Type B pancreatic cell (in vitro differentiated cells): ENCODE data around the gene PLCB2. TPM values are rescaled to one million over a fixed set of nuclear protein-coding genes. Genes with fewer than 3 reads are reported as not detected.
A peak's percentile ranks its signal among the peaks of the same experiment; 100 is the strongest.

Experiments
- DNase-seq: peaks from one replicate; pipeline ENCODE4 v3.0.0; 2021; ENCODE audit warnings: mixed read lengths; ENCODE audit not compliant: unreplicated experiment; ENCODE audit errors: extremely low spot score
- H3K27ac Mint-ChIP-seq: 2 replicates; pipeline ENCODE4 v1.8.0; 2021; ENCODE audit warnings: mild to moderate bottlenecking, mixed read lengths
- H3K27me3 Mint-ChIP-seq: 2 replicates; pipeline ENCODE4 v1.8.0; 2021; ENCODE audit warnings: mixed read lengths
- H3K36me3 Mint-ChIP-seq: 2 replicates; pipeline ENCODE4 v1.8.0; 2021; ENCODE audit warnings: mixed read lengths
- H3K4me1 Mint-ChIP-seq: one replicate; pipeline ENCODE4 v1.8.0; 2021; ENCODE audit warnings: mixed read lengths; ENCODE audit not compliant: unreplicated experiment
- H3K4me3 Mint-ChIP-seq: 2 replicates; pipeline ENCODE4 v1.8.0; 2021; ENCODE audit warnings: mild to moderate bottlenecking, mixed read lengths
- H3K9me3 Mint-ChIP-seq: 2 replicates; pipeline ENCODE4 v1.8.0; 2021; ENCODE audit warnings: mixed read lengths
- CTCF ChIP-seq: fragments of 200-600 bp; sonication (generic); conservative IDR thresholded peaks from 2 replicates; pipeline ENCODE4 v1.5.0; 2021; ENCODE audit warnings: antibody characterized with exemption, mild to moderate bottlenecking
- total RNA-seq: library from RNA; stranded (reverse); gene quantifications from 2 replicates; pipeline ENCODE4 v1.2.1, GENCODE V29; 2021; ENCODE audit warnings: low replicate concordance

Gene PLCB2
- total RNA-seq, 1 donor from 2014 or later, result 5.8 TPM

- peak; percentile 94 for TF ChIP-seq CTCF
- Mint-ChIP-seq H3K4me1 (peaks cover 16% of the 10 kb centered on the region), H3K9me3 (no peaks in the 10 kb centered on the region), H3K27me3 (peaks cover 32% of the 10 kb centered on the region), H3K27ac (no peak overlapping the region), H3K4me3 (peak overlapping the region; percentile 60), H3K36me3 (peaks cover 3% of the 10 kb centered on the region)
- DNase-seq, result no peak
Observed at GRCh38 chr15:40320931-40321371, 13.2 kb upstream of the PLCB2 start.

GRCh38 chr15:40320409-40320808, 12.7 kb upstream of the PLCB2 start:
- no peak overlapping the region for H3K27ac Mint-ChIP-seq
- no peak for TF ChIP-seq CTCF
- H3K36me3 Mint-ChIP-seq, result peaks cover 3% of the 10 kb centered on the region
- H3K27me3 Mint-ChIP-seq, result peaks cover 36% of the 10 kb centered on the region
- no peak for DNase-seq
- H3K4me1 Mint-ChIP-seq, result peaks cover 13% of the 10 kb centered on the region
- no peak overlapping the region for H3K4me3 Mint-ChIP-seq
- H3K9me3 Mint-ChIP-seq, result no peaks in the 10 kb centered on the region

- peaks cover 39% of the 10 kb centered on the region for H3K27me3 Mint-ChIP-seq
- no peak overlapping the region for H3K27ac Mint-ChIP-seq
- no peaks in the 10 kb centered on the region for H3K36me3 Mint-ChIP-seq
- peaks cover 16% of the 10 kb centered on the region for H3K4me1 Mint-ChIP-seq
- no peak for DNase-seq
- H3K4me3 Mint-ChIP-seq, result no peak overlapping the region
- TF ChIP-seq CTCF, result no peak
- no peaks in the 10 kb centered on the region for H3K9me3 Mint-ChIP-seq
Observed at GRCh38 chr15:40317580-40317979, 9.8 kb upstream of the PLCB2 start.

GRCh38 chr15:40316931-40317330, 9.2 kb upstream of the PLCB2 start:
- Mint-ChIP-seq H3K4me3 (no peak overlapping the region), H3K27ac (no peak overlapping the region), H3K27me3 (peaks cover 45% of the 10 kb centered on the region), H3K4me1 (peaks cover 16% of the 10 kb centered on the region), H3K9me3 (no peaks in the 10 kb centered on the region), H3K36me3 (no peaks in the 10 kb centered on the region)
- DNase-seq, result no peak
- no peak for TF ChIP-seq CTCF

GRCh38 chr15:40314723-40315276, 7.1 kb upstream of the PLCB2 start:
- peaks cover 12% of the 10 kb centered on the region for H3K4me1 Mint-ChIP-seq
- no peak overlapping the region for H3K4me3 Mint-ChIP-seq
- no peak for TF ChIP-seq CTCF
- H3K36me3 Mint-ChIP-seq, result no peaks in the 10 kb centered on the region
- H3K27me3 Mint-ChIP-seq, result peaks cover 53% of the 10 kb centered on the region
- no peak overlapping the region for H3K27ac Mint-ChIP-seq
- H3K9me3 Mint-ChIP-seq, result no peaks in the 10 kb centered on the region
- no peak for DNase-seq
